HepG2 (cell line): Measurements from ENCODE around the gene ZIC3. TPM values are rescaled to one million over a fixed set of nuclear protein-coding genes. Genes with fewer than 3 reads are reported as not detected.

Experiments
- ATAC-seq: fragments of 200-7000 bp; cut with Tn5 transposase; 3 replicates; pipeline ENCODE4 v1.9.1; 2020; ENCODE audit warnings: mild to moderate bottlenecking, moderate library complexity
- BruUV-seq: library from RNA; stranded (reverse); fragments of 400-500 nt; replicated peaks from 2 replicates; lab custom pipeline; 2021; lab: Mats Ljungman, UMichigan
- CTCF ChIA-PET: fragments of 300-600 bp; formaldehyde crosslinking; extraction: SDS; loops from one replicate; lab custom pipeline; 2021; ENCODE audit warnings: low total read pairs, inconsistent platforms, low intra/inter-chr PET ratio; lab: Yijun Ruan, JAX
- POLR2A ChIA-PET: fragments of 350-600 bp; sonication (Branson Sonifier 250); formaldehyde crosslinking; loops from one replicate; lab custom pipeline; 2020; ENCODE audit warnings: antibody characterized with exemption, inconsistent platforms; lab: Yijun Ruan, JAX
- DNase-seq: peaks from one replicate; pipeline ENCODE4 v3.0.0-alpha.2; 2015; ENCODE audit warnings: low spot score
- FAIRE-seq: peaks from 3 replicates; lab custom pipeline; 2011; peaks lifted over from hg19 to GRCh38; lab: Jason Lieb, UNC
- H2AFZ ChIP-seq: one replicate; pipeline ENCODE4 v1.6.1; 2011; ENCODE audit warnings: low read length, inconsistent platforms
- H3K27ac ChIP-seq: fragments of 300-600 bp; 3 replicates; pipeline ENCODE4 v1.8.0; 2011; ENCODE audit warnings: mixed run types, mild to moderate bottlenecking, mixed read lengths, low read length, inconsistent platforms; ENCODE audit not compliant: insufficient read depth; ENCODE audit errors: extremely low read length
- H3K27me3 ChIP-seq, 2 experiments: fragments of 200-600 bp in 1 of 2; 2 replicates in 1 of 2; 3 replicates in 1 of 2; pipeline versions ENCODE4 v1.6.0 to v1.8.0; 2011; ENCODE audit warnings: low read length in 2 of 2, mild to moderate bottlenecking in 2 of 2, moderate library complexity in 2 of 2, inconsistent platforms in 1 of 2; ENCODE audit not compliant: insufficient read depth in 2 of 2, control insufficient read depth in 1 of 2
- H3K36me3 ChIP-seq, 2 experiments: fragments of 200-600 bp in 1 of 2; replicated peaks in 1 of 2; 2 replicates in 1 of 2; 3 replicates in 1 of 2; pipeline versions ENCODE4 v1.5.1 to v1.8.0; 2011; ENCODE audit warnings: low read length in 2 of 2, inconsistent platforms in 1 of 2; ENCODE audit not compliant: insufficient read depth in 2 of 2, control insufficient read depth in 1 of 2
- H3K4me1 ChIP-seq: 2 replicates; pipeline ENCODE4 v1.5.1; 2012; ENCODE audit warnings: low read length, inconsistent platforms; ENCODE audit not compliant: insufficient read depth
- H3K4me2 ChIP-seq: 2 replicates; pipeline ENCODE4 v1.6.0; 2011; ENCODE audit warnings: low read depth, low read length, inconsistent platforms
- H3K4me3 ChIP-seq, 3 experiments: fragments of 200-600 bp in 1 of 3; sonication (generic), shearing (Covaris generic) in 1 of 3; replicated peaks in 1 of 3; 2 replicates each; pipeline ENCODE4 v1.5.1; 2011 to 2016; ENCODE audit warnings: low read length in 3 of 3, inconsistent platforms in 2 of 3, low read depth in 2 of 3, mild to moderate bottlenecking in 2 of 3, control low read depth in 1 of 3, mixed read lengths in 1 of 3; ENCODE audit not compliant: insufficient read depth in 1 of 3
- H3K79me2 ChIP-seq: one replicate; pipeline ENCODE4 v1.6.1; 2011; ENCODE audit warnings: low read length, inconsistent platforms; ENCODE audit not compliant: insufficient read depth
- H3K9ac ChIP-seq: 2 replicates; pipeline ENCODE4 v1.6.0; 2011; ENCODE audit warnings: mild to moderate bottlenecking, low read depth, low read length, inconsistent platforms; ENCODE audit not compliant: insufficient read depth
- H3K9me3 ChIP-seq: 2 replicates; pipeline ENCODE4 v1.5.1; 2012; ENCODE audit warnings: mild to moderate bottlenecking, low read length
- H4K20me1 ChIP-seq: 2 replicates; pipeline ENCODE4 v1.6.0; 2011; ENCODE audit warnings: inconsistent platforms, mild to moderate bottlenecking, low read length, moderate library complexity; ENCODE audit not compliant: insufficient read depth
- CTCF ChIP-seq: sonication (generic); formaldehyde crosslinking; IDR thresholded peaks from 2 replicates; pipeline ENCODE4 v1.5.0; 2020; ENCODE audit warnings: mild to moderate bottlenecking, missing genetic modification reagents, moderate library complexity
- ESRRA ChIP-seq: sonication (generic); formaldehyde crosslinking; IDR thresholded peaks from 2 replicates; pipeline ENCODE4 v1.5.1; 2020; ENCODE audit warnings: mild to moderate bottlenecking, low read depth, missing genetic modification reagents
- FOXK2 ChIP-seq: fragments of 450-650 bp; IDR thresholded peaks from 2 replicates; pipeline ENCODE4 v1.6.1; 2016
- HDAC1 ChIP-seq: sonication (generic); formaldehyde crosslinking; IDR thresholded peaks from 2 replicates; pipeline ENCODE4 v1.5.1; 2020; ENCODE audit warnings: mild to moderate bottlenecking, missing genetic modification reagents
- PHF5A ChIP-seq: IDR thresholded peaks from one replicate; pipeline ENCODE4 v1.6.1; 2018; ENCODE audit warnings: low read depth, missing genetic modification reagents; ENCODE audit not compliant: unreplicated experiment
- SMAD3 ChIP-seq: sonication (generic); formaldehyde crosslinking; IDR thresholded peaks from 2 replicates; pipeline ENCODE4 v1.4.0; 2020; ENCODE audit warnings: missing genetic modification reagents
- ZFX ChIP-seq: sonication (generic); formaldehyde crosslinking; IDR thresholded peaks from 2 replicates; pipeline ENCODE4 v1.4.0; 2020; ENCODE audit warnings: mild to moderate bottlenecking, low read depth, missing genetic modification reagents, moderate library complexity
- ZNF263 ChIP-seq: sonication (generic); formaldehyde crosslinking; IDR thresholded peaks from 2 replicates; pipeline ENCODE4 v1.4.0; 2020; ENCODE audit warnings: missing genetic modification reagents
- ZNF33A ChIP-seq: sonication (generic); formaldehyde crosslinking; IDR thresholded peaks from 2 replicates; pipeline ENCODE4 v1.5.1; 2020; ENCODE audit warnings: missing genetic modification reagents, mild to moderate bottlenecking, moderate library complexity, borderline replicate concordance
- ZNF431 ChIP-seq: sonication (generic); formaldehyde crosslinking; IDR thresholded peaks from 2 replicates; pipeline ENCODE4 v1.9.0; 2022; ENCODE audit warnings: missing genetic modification reagents, low read depth, mild to moderate bottlenecking, borderline replicate concordance
- ZNF512B ChIP-seq: sonication (generic); formaldehyde crosslinking; IDR thresholded peaks from 2 replicates; pipeline ENCODE4 v1.5.1; 2020; ENCODE audit warnings: missing genetic modification reagents, mild to moderate bottlenecking, borderline replicate concordance
- ZNF543 ChIP-seq: sonication (generic); formaldehyde crosslinking; IDR thresholded peaks from 2 replicates; pipeline ENCODE4 v1.4.0; 2020; ENCODE audit warnings: mild to moderate bottlenecking, missing genetic modification reagents
- ZSCAN22 ChIP-seq: sonication (generic); formaldehyde crosslinking; IDR thresholded peaks from 2 replicates; pipeline ENCODE4 v1.4.0; 2020; ENCODE audit warnings: mild to moderate bottlenecking, missing genetic modification reagents
- WGBS: methylation state at CpG from one replicate; pipeline ENCODE4 v1.1.6; 2017; ENCODE audit warnings: low lambda C conversion rate; 5-methylcytosine and 5-hydroxymethylcytosine counted together
- in situ Hi-C: cut with HindIII; loops from 2 replicates; pipeline ENCODE4 v1.10.0; 2017; ENCODE audit warnings: low pct_unique_long_range_greater_than_20kb; ENCODE audit not compliant: extremely low pct_ligation_motif_present
- intact Hi-C: fragments of 100-400 bp; cut with micrococcal nuclease; formaldehyde crosslinking; loops from one replicate; pipeline ENCODE4 v1.10.0; 2022; ENCODE audit not compliant: unreplicated experiment
- polyA plus RNA-seq, 8 experiments: library from polyadenylated mRNA; depleted of rRNA in 3 of 8; stranded (reverse) in 7 of 8; unstranded in 1 of 8; fragments of >200 nt; fragmentation: Illumina TruSeq in 4 of 8; extraction: Trizol in 4 of 8; gene quantifications; 2 replicates each; pipeline versions ENCODE4 v1.2.1 to v1.2.3, GENCODE V29; 2011 to 2016; ENCODE audit warnings: low read depth in 4 of 8, missing spikeins in 1 of 8, mixed read lengths in 1 of 8; ENCODE audit not compliant: insufficient read depth in 1 of 8
- total RNA-seq, 5 experiments: library from RNA; depleted of rRNA; stranded (reverse); fragments of >200 nt; fragmentation: Illumina TruSeq; extraction: Trizol; gene quantifications; 2 replicates each; pipeline ENCODE4 v1.2.3, GENCODE V29; 2016; ENCODE audit warnings: low read depth in 1 of 5

The ZIC3 gene
- total and polyA plus RNA-seq, 2 of the 13 experiments (the other 11 are each of a cell fraction or from before 2014, with no cell fraction given) = not detected

GRCh38 chrX:137574102-137574783 lies 8.3 kb downstream of the ZIC3 start:
- no peaks in the 10 kb centered on the region for H3K27me3 ChIP-seq
- WGBS = 98% methylated on average over 10 of the region's 67 CpGs
- no peak for FAIRE-seq

More at GRCh38 chrX:137574102-137574783, 8.3 kb downstream of the ZIC3 start:
- TF ChIP-seq ZSCAN22 (CRISPR knock-in tag) (no peak), CTCF (CRISPR knock-in tag) (no peak), ZNF543 (CRISPR knock-in tag) (no peak), ESRRA (CRISPR knock-in tag) (no peak), ZNF431 (no peak), ZNF263 (CRISPR knock-in tag) (no peak), ZNF33A (CRISPR knock-in tag) (no peak), PHF5A (CRISPR knock-in tag) (no peak), SMAD3 (no peak), FOXK2 (no peak), ZNF512B (CRISPR knock-in tag) (no peak), ZFX (no peak), HDAC1 (CRISPR knock-in tag) (no peak)
- Histone ChIP-seq H4K20me1 (no peaks in the 10 kb centered on the region), H3K4me1 (no peaks in the 10 kb centered on the region), H3K9ac (no peak overlapping the region), H3K36me3 (no peaks in the 10 kb centered on the region), H3K9me3 (no peaks in the 10 kb centered on the region), H3K79me2 (no peaks in the 10 kb centered on the region), H3K4me2 (no peak overlapping the region), H2AFZ (no peak overlapping the region), H3K4me3 (no peak overlapping the region), H3K27ac (no peak overlapping the region)
- BruUV-seq = no TSS peak
- POLR2A ChIA-PET = no interaction called here
- DNase-seq (no peak), ATAC-seq (no peak)
- in situ Hi-C loops (no loop called here), intact Hi-C loops (no loop called here)
- CTCF ChIA-PET = no interaction called here
